WTC11 (cell line): ENCODE measurements around the gene SLC26A3.

ENCODE experiments used
- ATF1 ChIP-seq: sonication (generic); formaldehyde crosslinking; IDR thresholded peaks from 2 replicates; pipeline ENCODE4 v1.8.1; 2023; ENCODE audit warnings: mild to moderate bottlenecking, moderate library complexity, missing genetic modification reagents
- ATF2 ChIP-seq: sonication (generic); formaldehyde crosslinking; IDR thresholded peaks from 2 replicates; pipeline ENCODE4 v1.8.1; 2022; ENCODE audit warnings: low read depth, missing genetic modification reagents, borderline replicate concordance
- CTCF ChIP-seq: fragments of 200-600 bp; IDR thresholded peaks from 2 replicates; pipeline ENCODE4 v1.8.0; 2022; ENCODE audit warnings: antibody characterized with exemption
- PRDM15 ChIP-seq: sonication (generic); formaldehyde crosslinking; IDR thresholded peaks from 2 replicates; pipeline ENCODE4 v1.8.0; 2022; ENCODE audit warnings: missing genetic modification reagents
- SMAD3 ChIP-seq: sonication (generic); formaldehyde crosslinking; IDR thresholded peaks from 2 replicates; pipeline ENCODE4 v1.8.0; 2022; ENCODE audit warnings: missing genetic modification reagents, mild to moderate bottlenecking, borderline replicate concordance

GRCh38 chr7:107843184-107843583, 40.2 kb upstream of the SLC26A3 start:
- TF ChIP-seq ATF2 = no peak
- no peak for TF ChIP-seq CTCF
- TF ChIP-seq PRDM15 = no peak
- no peak for TF ChIP-seq SMAD3 (CRISPR knock-in tag)
- TF ChIP-seq ATF1 (CRISPR knock-in tag) = no peak
